ENCODE data around the gene XPO6.

XPO6 gene

GRCh38 chr16:28108590-28109247 lies 103.0 kb downstream of the XPO6 start:
- no peaks in the 10 kb centered on the region for H3K27me3 ChIP-seq (ENCODE audit: insufficient read depth, low read length, poor library complexity, severe bottlenecking)
- no peak overlapping the region for H3K9ac ChIP-seq (ENCODE audit: low read depth, low read length, poor library complexity, severe bottlenecking)
- H3K36me3 ChIP-seq (ENCODE audit: insufficient read depth, low read length): peaks cover 94% of the 10 kb centered on the region; the same call in 1 of the 2 replicates
- H3K9me2 ChIP-seq (replicated peaks; ENCODE audit: low read depth, low read length): no peaks in the 10 kb centered on the region
- no peaks in the 10 kb centered on the region for H3K4me1 ChIP-seq (ENCODE audit: insufficient read depth, low read length, poor library complexity, severe bottlenecking)
- H2AFZ ChIP-seq (ENCODE audit: low read length): no peak overlapping the region
- no peaks in the 10 kb centered on the region for H3K79me2 ChIP-seq (ENCODE audit: insufficient read depth, low read length)
- H3K9me3 ChIP-seq (ENCODE audit: insufficient read depth, low read depth, low read length): no peaks in the 10 kb centered on the region
- H3K4me2 ChIP-seq (ENCODE audit: low read depth, low read length, poor library complexity, severe bottlenecking): no peak overlapping the region
- no peaks in the 10 kb centered on the region for H4K20me1 ChIP-seq (ENCODE audit: insufficient read depth, low read length, poor library complexity, severe bottlenecking)
- no peak overlapping the region for H3K4me3 ChIP-seq (ENCODE audit: low read length, poor library complexity, severe bottlenecking)
- TF ChIP-seq CTCF (conservative IDR thresholded peaks at IDR 0.05; ENCODE audit: low read length) (no peak), EZH2phosphoT487 (IDR thresholded peaks at IDR 0.05; ENCODE audit: borderline replicate concordance) (no peak)
- H3F3A ChIP-seq (ENCODE audit: low read depth): no peaks in the 10 kb centered on the region

- H3K4me2 ChIP-seq (ENCODE audit: low read depth, low read length, poor library complexity, severe bottlenecking): no peak overlapping the region
These were observed 104.5 kb downstream of the XPO6 start for GRCh38 chr16:28107232-28107631.

GRCh38 chr16:28106467-28107215 lies 105.1 kb downstream of the XPO6 start:
- H4K20me1 ChIP-seq (ENCODE audit: insufficient read depth, low read length, poor library complexity, severe bottlenecking): no peaks in the 10 kb centered on the region
- H3K4me1 ChIP-seq (ENCODE audit: insufficient read depth, low read length, poor library complexity, severe bottlenecking): no peaks in the 10 kb centered on the region
- no peak overlapping the region for H3K4me3 ChIP-seq (ENCODE audit: low read length, poor library complexity, severe bottlenecking)
- H3K9me2 ChIP-seq (replicated peaks; ENCODE audit: low read depth, low read length): no peaks in the 10 kb centered on the region
- no peaks in the 10 kb centered on the region for H3K9me3 ChIP-seq (ENCODE audit: insufficient read depth, low read depth, low read length)
- H3K4me2 ChIP-seq (ENCODE audit: low read depth, low read length, poor library complexity, severe bottlenecking): no peak overlapping the region
- H3K9ac ChIP-seq (ENCODE audit: low read depth, low read length, poor library complexity, severe bottlenecking): no peak overlapping the region
- peaks cover 96% of the 10 kb centered on the region; the same call in 1 of the 2 replicates for H3K36me3 ChIP-seq (ENCODE audit: insufficient read depth, low read length)
- no peaks in the 10 kb centered on the region for H3K79me2 ChIP-seq (ENCODE audit: insufficient read depth, low read length)
- no peak overlapping the region for H2AFZ ChIP-seq (ENCODE audit: low read length)
- TF ChIP-seq CTCF (conservative IDR thresholded peaks at IDR 0.05; ENCODE audit: low read length) (no peak), EZH2phosphoT487 (IDR thresholded peaks at IDR 0.05; ENCODE audit: borderline replicate concordance) (no peak)
- no peaks in the 10 kb centered on the region for H3F3A ChIP-seq (ENCODE audit: low read depth)
- H3K27me3 ChIP-seq (ENCODE audit: insufficient read depth, low read length, poor library complexity, severe bottlenecking): no peaks in the 10 kb centered on the region

More at GRCh38 chr16:28107232-28107631, 104.5 kb downstream of the XPO6 start:
- Histone ChIP-seq H3K36me3 (ENCODE audit: insufficient read depth, low read length) (peaks cover 96% of the 10 kb centered on the region; the same call in 1 of the 2 replicates), H2AFZ (ENCODE audit: low read length) (no peak overlapping the region), H3F3A (ENCODE audit: low read depth) (no peaks in the 10 kb centered on the region), H3K9me2 (replicated peaks; ENCODE audit: low read depth, low read length) (no peaks in the 10 kb centered on the region), H3K4me1 (ENCODE audit: insufficient read depth, low read length, poor library complexity, severe bottlenecking) (no peaks in the 10 kb centered on the region), H4K20me1 (ENCODE audit: insufficient read depth, low read length, poor library complexity, severe bottlenecking) (no peaks in the 10 kb centered on the region), H3K79me2 (ENCODE audit: insufficient read depth, low read length) (no peaks in the 10 kb centered on the region), H3K4me3 (ENCODE audit: low read length, poor library complexity, severe bottlenecking) (no peak overlapping the region), H3K9ac (ENCODE audit: low read depth, low read length, poor library complexity, severe bottlenecking) (no peak overlapping the region), H3K9me3 (ENCODE audit: insufficient read depth, low read depth, low read length) (no peaks in the 10 kb centered on the region), H3K27me3 (ENCODE audit: insufficient read depth, low read length, poor library complexity, severe bottlenecking) (no peaks in the 10 kb centered on the region)
- no peak for TF ChIP-seq CTCF (conservative IDR thresholded peaks at IDR 0.05; ENCODE audit: low read length)
- no peak for TF ChIP-seq EZH2phosphoT487 (IDR thresholded peaks at IDR 0.05; ENCODE audit: borderline replicate concordance)
